ENCODE measurements around the gene TDRKH. TPM values are rescaled to one million over a fixed set of nuclear protein-coding genes. Genes with fewer than 3 reads are reported as not detected.
A peak's percentile ranks its signal among the peaks of the same experiment; 100 is the strongest.

TDRKH gene
- total and polyA plus RNA-seq, 2 of the 13 experiments (the other 11 are each of a cell fraction or from before 2014, with no cell fraction given) = 3.9 to 5.4 TPM

DNA sequence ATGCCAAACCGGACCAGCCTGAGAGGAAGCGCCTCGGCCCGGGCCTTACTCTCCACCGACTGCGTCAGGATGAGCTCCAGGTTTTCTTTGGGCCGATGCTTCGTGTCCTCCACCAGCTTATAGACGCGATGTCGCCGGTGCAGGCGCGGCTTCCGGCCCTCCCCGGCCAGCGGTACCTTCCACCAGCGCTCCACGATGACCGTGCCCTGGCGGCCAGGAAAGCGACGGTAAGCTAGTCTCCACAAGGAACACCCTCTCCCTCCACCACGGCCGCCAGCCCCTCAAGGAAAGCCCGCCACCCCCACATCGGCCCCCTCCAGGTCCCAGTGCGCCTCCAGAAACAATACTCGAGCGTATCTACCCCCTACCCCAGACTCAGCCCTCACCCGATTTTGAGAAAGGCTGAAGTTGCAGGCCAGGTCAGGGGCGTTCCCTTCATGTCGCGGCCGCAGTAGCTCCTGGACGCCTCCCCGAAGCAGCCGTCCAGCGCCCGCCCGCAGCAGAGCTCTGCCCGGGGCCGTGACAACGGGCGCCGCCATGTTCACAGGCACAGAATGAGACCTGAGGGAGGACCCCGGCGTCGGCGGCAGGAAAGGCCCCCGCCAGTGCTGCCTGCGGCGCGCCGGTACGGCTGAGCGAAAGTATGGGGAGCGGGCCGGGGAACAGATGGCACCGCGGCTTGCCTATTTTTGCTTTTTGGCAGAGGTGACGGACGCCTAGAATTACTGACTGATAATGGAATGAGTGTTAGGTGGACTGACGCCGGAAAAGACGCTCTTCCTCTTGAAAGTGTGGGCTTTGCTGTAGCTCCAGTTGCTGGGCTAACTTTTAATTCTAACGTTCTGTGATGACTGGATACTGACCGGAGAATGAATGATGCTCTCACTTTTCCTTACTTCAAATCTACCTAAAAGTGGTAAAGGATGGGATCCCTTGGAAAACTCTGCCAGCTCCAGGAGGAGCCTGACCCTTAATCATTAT, 27.1 kb downstream of the TDRKH start, which contains the start of gene MRPL9 (continued):
- TF ChIP-seq CREM (IDR thresholded peaks at IDR 0.05) (peak; percentile 49; the same call in 1 of the 2 replicates), CREM (CRISPR knock-in tag; IDR thresholded peaks at IDR 0.05) (no peak), NFAT5 (CRISPR knock-in tag; IDR thresholded peaks at IDR 0.05) (no peak), MEF2D (CRISPR knock-in tag; IDR thresholded peaks at IDR 0.05) (peak; percentile 69; the same call in 1 of the 2 replicates), MZF1 (CRISPR knock-in tag; IDR thresholded peaks at IDR 0.05; ENCODE audit: borderline replicate concordance) (0 out of 2 replicates have a peak, but pooled peaks have one; percentile 70), SATB2 (CRISPR knock-in tag; IDR thresholded peaks at IDR 0.05) (0 out of 2 replicates have a peak, but pooled peaks have one; percentile 67), HOXD1 (CRISPR knock-in tag; IDR thresholded peaks at IDR 0.05) (peak; percentile 76; the same call in 1 of the 2 replicates), ZNF331 (CRISPR knock-in tag; IDR thresholded peaks at IDR 0.05) (no peak; the same call in 1 of the 2 replicates), KIAA2018 (CRISPR knock-in tag; IDR thresholded peaks at IDR 0.05; ENCODE audit: borderline replicate concordance) (no peak), FIP1L1 (IDR thresholded peaks at IDR 0.05; ENCODE audit: borderline replicate concordance, insufficient read depth, low read depth, low read length) (no peak), PHF8 (CRISPR knock-in tag; IDR thresholded peaks at IDR 0.05) (peak; percentile 96), ESRRA (CRISPR knock-in tag; IDR thresholded peaks at IDR 0.05; ENCODE audit: low read depth) (0 out of 2 replicates have a peak, but pooled peaks have one; percentile 36), SMYD3 (CRISPR knock-in tag; IDR thresholded peaks at IDR 0.05) (peak; percentile 50; the same call in 1 of the 2 replicates), ZSCAN30 (CRISPR knock-in tag; IDR thresholded peaks at IDR 0.05) (peak; percentile 31; the same call in 1 of the 2 replicates)
